Activated CD8-positive, alpha-beta memory T cell treated with anti-CD3 and anti-CD28 coated beads, Interleukin-2, amount 50 U/mL, for 4 hours (primary cell): ENCODE results near the gene RNASE8.

Source experiments
- DNase-seq: peaks from one replicate; pipeline ENCODE4 v3.0.0-alpha.2; 2020

RNASE8 gene

DNA sequence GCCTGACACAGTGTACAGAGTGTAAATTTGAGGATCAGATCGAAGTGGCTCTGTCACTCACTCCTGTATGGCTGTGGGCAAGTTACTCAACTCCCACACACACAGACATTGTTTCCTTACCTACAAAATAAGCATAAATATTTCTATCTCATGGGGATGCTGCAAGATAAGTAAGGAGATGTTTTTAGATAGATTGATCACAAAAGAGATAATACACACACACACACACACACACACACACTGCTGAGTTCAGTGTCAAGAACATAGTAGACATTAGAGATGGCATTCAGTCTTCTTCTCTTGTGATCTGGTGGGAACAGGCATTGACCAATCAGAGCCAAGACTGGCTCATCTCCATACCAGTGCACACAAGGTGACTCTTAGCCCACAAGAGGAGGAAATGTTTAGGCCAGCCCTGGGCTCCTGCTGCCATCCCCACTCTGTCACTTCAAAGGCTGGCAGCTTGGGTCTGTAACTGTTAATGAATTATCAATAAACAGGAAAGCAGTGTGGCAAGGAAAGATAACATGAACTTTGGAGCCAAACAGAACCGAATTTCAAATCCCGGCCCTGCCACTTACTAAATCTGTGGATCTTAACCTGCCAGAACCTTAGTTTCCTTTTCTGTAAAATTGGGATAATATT is 3.4 kb upstream of the RNASE8 start:
- no peak for DNase-seq

DNA sequence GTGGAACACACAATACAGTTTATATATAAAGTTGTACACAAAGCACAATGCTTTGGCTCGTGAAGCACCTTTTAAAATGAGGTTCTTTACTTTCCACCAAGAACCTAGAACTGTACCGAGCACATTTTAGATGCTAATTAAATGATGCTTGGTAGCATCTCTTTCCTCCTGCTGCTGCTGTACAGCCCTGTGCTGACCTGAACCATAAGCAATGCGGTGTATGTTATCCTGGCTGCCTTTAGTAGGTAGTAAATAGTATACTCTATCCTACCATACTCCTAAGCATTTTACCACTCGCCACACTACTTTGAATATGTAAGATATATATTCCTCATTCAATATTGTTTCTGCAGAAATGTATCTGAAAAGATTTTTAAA is 2.9 kb upstream of the RNASE8 start:
- no peak for DNase-seq

DNA sequence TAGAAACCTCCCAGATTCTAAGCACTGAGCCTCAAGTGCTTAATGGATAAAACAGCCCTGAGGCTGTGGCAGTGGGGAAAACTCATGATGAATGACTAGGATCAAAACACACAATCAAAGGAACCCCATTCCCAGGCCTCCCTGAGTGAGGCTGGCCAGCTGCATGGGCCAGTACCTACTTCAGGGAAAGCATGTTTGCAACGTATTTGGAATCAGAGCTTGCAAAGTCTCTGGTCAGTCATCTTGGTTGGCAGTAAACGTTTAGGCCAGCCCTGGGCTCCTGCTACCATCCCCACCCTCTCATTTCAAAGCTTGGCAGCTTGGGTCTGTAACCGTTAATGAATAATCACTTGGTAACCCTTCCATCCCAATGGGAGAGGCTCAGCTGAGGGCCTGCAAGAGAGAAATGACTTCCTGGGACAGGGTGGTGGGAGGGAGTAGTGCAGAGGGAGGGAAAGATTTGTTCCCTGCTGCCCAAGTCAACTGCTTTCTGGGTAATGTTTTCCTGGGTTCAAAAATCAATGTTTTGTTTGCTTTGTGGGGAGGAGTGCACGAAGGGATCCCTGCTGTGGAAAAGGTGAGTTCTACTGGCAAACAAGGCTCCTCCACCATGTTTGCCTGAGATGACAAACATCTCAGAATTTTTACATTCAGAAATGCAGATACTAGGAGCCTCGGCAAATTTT is 2.0 kb upstream of the RNASE8 start:
- no peak for DNase-seq

DNA sequence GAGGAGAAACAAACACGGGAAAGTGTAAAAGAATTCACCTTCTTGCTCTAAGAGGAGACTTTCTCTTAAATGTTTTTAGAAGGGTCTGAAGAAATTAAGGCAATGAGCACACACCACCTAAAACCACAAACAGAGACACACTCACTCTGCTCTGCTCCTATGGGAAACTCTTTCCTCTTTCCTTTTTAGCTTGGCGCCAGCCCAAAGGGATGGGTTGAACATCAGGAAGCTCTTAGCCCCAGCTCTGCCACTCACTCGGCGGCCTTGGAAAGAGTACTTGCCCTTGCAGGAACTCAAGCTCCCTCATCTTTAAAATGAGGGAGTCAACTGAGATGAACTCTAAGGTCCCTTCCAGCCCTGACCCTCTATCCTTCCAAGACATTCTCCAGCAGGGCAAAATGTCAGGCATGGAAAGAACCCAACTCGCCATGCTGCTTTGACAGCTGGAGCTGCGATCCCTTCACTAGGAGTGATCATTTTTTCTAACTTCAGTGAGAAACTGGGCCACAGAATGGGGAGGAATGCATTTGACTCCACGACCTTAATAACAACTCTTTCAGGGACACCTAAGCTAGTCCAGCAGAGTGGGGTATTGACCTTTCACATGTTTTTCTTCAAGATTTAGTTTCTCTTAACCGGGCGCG is 980 bp upstream of the RNASE8 start:
- DNase-seq = no peak

DNA sequence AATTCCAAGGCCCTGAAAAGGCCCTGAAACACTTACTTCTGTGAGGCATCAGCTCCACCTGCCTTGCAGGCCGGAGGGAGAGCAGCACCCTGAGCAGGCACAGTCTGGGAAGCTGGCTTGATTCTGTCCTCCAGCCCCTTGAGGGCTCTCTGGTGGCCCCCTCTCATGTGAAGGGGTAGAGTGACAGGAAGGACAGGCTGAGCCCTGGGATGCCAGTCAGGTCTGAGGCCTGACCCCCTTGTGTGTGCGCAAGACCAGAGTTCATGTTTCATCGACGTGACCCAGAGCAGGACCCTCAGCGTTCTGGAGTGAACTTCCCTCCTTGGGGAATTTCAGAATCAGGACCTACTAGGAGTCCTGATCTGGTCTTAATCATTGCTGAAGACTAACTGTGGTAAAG is 1.3 kb downstream of the RNASE8 start:
- DNase-seq = no peak

DNA sequence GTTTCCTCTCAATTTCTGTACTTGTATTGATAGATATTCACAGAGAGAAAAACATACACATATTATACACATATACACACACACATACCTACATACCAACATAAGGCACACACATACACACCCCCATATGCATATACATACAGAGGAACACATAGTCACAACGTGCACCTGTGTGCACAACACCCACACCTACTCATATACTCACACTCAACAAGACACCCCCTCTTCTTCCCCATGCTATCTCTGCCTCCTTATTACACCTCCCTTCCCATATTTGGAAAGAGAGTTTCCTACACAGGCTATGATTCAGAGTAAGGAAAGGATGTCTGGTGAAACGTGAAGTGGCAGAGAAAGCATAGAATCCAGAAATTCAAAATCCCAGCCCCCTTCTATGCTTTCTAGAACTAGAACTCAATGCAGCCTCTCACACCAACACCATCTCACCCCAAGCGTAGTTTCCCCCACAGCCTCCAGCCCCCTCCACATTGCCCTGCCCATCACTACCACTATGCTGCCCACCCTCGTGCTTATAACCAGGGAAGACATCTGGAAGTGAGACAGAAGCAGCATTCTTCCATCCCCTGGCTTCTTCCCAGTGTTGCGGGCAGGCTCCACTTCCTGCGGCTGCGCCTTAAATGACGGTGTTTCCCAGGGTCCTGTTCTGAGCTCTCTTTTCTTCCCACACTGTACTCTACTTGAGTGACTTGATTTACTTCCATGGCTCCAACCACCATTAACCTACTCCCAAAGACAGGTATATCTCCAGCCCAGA is 2.4 kb downstream of the RNASE8 start:
- DNase-seq = no peak

DNA sequence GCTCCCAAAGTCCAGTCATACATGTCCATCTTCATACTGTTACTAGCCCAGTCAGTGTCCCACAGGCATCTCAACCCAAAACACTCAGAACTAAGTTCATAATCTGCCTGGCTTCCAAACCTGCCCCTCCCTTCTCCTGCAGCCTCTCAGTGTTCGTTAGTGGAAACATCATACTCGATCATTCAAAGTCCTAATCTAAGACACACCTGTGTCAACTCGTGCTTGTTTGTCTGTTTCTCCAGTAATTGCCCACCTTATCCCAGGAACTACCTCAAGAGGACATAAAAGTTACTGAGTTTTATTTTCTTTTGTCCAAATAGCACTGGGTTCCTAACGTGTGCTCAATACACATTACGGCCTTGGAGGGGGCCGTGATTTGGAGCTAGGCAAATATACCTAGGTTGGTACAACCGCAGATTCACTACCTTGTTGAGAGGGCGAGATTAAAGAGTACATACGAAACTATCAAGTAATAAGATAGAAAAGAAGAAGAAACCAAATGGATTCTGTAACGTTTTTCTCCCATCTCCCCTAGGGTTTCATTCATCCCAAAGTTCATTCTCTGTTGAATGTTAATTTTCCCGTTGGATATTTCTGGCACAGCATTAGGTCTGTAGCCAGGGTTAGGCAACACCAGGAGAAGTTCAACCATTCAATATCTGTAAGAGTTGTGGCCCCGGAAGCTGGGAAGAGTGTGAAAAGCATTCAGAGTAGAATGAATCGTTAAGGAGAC is 3.2 kb downstream of the RNASE8 start:
- no peak for DNase-seq

DNA sequence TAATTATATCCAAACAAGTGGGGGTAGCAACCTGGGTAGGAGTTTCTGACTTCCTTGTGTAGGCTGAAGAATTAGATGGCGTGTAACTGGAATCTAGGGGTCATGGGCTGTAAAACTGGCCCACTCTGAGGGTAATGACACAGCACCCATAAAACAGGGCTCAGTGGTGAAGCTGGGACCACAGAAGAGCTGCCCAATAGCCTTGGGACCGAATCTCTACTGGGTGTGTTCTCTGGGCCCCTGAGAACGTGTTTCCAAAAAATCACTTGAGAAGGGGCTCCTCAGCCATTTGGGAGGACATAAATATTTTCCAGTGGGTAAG is 3.7 kb downstream of the RNASE8 start:
- DNase-seq = no peak

DNA sequence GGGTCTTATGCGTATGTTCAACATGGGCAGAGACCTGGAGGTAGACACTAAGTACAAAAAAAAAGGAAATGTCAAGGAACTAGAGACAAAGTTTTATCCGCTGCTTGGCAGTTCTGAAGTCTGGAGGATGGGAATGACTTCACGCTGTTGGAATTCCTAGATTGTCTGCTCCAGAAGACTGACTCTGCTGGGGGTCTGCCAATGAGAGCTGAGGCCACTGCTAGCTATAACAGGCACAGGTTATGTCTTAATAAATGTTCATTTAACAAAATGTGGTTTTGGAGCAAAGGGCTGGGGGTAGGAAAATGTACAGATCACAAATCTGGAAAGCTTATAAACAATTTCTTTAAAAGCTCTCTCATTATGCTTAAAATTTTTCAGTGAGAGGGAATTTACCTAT is 5.9 kb downstream of the RNASE8 start:
- no peak for DNase-seq

DNA sequence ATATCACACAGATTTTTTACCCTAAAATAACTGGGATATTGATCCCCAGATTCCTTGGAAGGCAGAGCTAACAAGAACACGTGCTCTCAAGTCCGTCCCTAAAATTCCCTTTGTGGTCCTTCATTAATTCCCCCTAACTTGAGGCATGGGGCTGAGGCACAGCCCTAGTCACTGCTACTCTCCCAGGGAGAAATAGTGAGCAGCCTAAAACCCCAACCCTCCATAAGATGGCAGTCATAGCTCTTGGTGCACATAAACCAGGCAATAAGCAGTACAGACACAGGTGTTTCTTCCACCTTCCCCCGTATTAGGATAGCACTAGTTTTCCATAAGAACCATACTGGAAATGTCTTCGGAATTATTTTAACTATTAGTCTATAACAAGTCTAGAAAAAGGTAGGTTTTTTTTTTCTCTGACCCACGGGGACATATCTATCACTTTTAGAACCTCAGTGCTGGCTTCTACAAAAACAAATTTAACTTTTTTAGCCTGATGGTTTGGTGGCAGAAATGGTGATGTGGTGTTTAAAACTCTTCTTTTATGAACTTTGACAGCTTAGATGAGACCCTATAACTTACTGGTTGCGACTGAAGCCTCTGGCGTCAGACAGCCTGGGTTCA is 9.4 kb downstream of the RNASE8 start:
- DNase-seq = no peak

DNA sequence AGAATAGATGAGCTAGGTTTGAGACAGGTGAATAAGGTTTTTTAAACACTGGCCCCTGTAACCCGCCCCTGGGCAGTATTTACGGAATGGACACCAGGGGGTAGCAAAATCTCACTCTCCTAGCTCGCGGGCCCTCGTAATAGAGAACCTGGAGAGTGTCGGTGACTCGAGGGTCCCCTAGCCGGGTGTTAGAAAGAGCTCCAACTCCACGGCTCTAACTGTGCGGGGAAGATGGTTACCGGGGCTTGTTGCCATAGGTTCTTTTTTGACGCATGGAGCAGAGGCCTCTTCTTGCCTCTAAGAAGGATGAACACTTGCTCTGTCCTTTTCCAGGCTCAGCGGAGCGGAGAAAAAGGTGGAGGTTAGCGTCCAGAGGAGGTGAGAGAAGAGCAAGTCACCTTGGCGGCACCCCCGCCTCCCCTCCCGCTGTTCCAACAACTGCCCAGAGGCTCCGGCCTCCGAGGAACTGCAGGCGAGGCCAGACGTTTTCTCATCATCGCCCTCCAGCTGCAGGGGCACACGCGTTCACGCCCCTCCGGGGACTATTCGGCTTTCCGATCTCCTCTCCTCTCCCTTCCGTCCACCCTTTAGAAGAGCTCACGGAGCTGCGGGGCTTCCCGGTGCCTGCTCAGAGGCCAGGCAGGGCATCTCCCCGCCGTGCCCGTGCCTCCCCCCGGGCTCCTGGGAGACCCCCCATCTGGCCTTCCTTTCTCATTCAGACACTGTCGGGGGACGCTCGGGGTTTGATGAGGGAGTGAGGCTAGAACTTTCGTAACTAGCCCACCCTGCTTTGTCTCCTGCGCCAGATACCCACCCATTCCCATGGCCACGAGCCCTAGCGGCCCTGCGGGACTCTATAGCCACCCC is 11.1 kb downstream of the RNASE8 start:
- DNase-seq = peak; percentile 54

DNA sequence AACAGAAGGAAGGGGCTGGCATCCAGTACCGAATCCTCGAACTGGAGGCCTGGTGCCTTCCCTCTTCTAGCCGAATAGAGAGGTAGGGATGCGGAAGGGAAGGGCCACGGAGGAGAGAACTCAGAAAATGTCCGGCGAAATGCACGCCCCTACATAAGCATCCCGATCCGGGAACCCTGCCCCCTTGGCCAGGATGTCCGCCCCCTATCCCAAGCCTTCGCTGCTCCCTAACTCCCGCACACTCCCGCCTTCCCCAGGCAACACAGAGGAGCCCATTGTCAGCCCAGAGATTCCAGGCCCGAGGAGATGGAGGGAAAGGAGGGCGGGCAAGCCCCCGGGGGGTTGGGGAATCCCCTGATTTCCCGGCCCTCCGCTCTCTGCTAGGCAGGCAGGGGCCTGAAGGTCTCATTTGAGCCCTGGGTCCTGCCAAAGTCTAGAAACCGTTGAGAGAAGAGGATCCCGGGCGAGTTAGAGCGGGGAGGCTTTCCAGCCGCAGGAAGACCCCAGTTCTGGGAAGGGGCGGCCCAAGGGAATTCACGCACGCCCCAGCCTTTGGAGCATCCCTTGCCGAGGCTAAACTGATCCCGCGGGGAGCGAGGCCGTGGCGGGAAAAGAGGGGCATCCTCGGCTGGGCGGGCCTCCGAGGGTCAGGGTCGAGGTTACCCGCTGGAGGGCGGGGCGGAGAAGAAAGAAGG is 11.9 kb downstream of the RNASE8 start:
- no peak for DNase-seq

DNA sequence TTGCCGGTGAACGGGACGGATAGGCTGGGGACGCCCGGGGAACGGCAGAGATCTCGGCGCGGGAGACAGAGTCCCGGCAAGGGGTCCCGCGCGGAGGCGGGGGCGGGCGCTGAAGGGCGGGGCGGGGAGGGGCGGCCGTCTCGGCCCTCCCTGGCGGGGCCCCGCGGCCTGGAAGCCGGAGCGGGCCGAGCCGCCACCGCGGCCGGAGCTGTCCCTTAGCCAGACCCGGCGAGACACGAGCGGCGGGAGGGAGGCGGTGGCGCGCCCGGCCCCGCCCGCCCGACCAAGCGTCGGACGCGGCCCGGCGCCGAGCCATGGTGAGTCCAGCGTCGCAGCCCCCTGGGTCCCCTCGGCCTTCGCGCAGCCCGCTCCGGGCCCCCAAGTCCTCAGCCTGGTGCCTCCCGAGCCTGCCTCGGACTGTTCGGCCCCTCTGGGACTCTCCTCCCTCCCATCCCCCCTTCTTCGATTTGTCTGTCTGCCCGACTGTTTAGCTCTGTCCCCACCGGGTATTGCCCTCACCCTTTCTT is 12.5 kb downstream of the RNASE8 start, which contains the start of gene ARHGEF40:
Gene ARHGEF40, plus strand, starts transcription at position 222 of the 527 bp plus-strand sequence. Its CDS starts 93 bp downstream, at position 315.
- DNase-seq = no peak

DNA sequence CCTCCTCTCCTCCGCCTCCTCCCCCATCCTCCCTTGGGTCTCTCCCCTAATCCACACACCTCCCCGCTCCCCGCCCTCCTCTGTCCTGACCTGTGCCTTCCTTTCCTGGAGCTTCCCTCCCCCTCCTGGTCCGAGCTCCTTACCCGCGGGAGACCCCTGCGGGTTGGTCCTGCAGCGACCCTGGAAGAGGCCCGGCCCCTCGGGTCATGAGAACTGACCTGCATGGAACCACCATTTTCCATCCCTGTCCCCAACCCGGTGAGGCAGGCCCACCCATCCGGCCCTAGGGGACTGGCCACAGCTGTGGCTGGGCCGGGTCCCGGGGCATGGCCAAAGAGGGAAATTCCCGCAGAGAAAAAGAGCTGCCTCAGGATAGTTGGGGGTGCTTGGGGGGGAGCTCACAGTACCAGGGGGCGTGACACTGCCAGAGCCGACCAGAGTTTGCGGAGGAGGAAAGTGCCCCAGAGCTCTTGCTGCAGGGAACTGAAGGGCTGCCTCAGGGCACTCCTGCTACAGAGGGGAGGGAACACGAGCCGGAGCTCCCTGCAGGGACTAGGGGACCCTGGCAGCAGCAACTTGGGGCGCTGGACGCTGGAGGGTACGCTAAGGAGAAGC is 13.1 kb downstream of the RNASE8 start:
- DNase-seq = no peak

DNA sequence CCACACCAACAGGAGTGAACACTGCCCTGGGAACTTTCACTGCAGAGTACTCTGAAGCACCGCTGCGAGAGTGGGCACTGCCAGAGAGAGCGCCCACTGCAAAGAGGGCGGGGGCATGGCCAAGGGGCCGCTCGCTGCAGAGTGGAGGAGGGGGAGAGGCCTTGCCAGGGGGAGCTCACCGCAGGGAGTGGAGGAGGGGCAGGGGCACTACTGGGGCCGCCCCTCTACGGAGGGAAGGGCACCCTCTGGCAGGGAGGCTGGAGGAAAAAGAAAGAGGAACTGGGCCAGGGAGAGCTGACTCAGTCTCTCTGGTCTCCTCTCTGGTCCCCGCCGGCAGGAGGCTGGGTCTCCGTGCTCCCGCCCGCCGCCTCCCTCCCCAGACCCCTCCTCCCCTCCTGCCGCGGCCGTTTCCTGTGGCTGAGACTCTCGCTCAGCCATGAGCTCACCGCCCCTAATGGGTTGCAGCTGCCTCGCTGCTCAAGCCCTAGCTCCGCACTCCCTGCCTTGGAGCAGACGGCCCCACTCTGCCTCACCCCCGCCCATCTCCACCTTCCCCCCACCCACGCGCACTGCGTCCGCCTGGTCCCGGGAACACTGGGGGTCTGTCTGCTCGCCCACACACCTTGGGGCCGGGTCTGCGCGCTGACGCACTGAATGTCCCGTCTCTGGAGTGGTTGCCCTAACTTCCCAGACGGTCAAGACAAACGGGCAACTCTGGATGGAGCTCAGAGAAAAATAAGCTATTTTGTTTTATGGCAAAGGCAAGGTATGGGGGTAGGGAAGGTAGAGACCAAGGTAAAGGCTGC is 13.8 kb downstream of the RNASE8 start:
- DNase-seq = no peak

DNA sequence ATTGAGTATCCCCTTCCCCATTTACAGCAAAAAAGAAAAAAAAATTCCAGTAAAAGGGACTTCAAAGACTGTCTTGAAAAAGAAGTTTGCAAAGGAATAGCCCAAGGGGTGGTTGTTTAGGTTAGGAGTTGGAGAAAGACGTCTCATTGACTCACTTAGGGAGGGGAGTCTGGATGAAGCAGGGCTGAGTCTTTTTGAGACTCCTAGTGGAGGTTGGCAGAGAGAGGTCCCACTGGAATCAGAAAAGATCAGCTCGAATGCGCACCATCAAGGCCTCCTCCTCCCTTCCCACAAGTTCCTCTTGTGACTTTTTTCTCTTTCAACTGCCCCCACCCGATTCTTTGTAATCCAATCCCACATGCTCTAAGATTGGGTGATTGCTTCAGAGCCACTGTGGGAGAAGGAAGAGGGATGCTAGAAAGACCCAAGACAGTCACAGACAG is 14.4 kb downstream of the RNASE8 start:
- DNase-seq = no peak

DNA sequence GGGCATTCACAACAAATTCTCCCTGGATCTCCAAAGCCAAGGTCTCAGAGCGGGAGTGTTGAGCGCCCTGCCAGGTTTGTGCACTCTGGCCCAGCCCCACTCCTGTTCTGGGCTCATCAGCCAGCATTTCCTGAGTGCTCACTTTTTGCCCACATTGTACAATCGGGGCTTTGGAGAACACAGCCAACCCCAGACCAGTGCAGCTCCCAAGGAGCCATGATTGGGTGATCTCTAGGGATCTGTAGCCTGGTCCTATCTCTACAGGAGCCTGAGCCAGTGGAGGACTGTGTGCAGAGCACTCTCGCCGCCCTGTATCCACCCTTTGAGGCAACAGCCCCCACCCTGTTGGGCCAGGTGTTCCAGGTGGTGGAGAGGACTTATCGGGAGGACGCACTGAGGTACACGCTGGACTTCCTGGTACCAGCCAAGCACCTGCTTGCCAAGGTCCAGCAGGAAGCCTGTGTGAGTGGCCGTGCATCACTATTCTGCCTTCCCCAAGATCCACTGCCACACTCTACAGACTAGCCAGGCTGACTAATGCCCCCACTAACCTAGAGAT is 15.2 kb downstream of the RNASE8 start:
- no peak for DNase-seq

DNA sequence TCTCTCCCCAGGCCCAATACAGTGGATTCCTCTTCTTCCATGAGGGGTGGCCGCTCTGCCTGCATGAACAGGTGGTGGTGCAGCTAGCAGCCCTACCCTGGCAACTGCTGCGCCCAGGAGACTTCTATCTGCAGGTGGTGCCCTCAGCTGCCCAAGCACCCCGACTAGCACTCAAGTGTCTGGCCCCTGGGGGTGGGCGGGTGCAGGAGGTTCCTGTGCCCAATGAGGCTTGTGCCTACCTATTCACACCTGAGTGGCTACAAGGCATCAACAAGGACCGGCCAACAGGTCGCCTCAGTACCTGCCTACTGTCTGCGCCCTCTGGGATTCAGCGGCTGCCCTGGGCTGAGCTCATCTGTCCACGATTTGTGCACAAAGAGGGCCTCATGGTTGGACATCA is 16.3 kb downstream of the RNASE8 start:
- no peak for DNase-seq
